OCI-LY7 (cell line): Measurements from ENCODE around the gene TMEM165. TPM values are rescaled to one million over a fixed set of nuclear protein-coding genes. Genes with fewer than 3 reads are reported as not detected.

Source experiments
- BruUV-seq: library from RNA; stranded (reverse); fragments of 400-500 nt; replicated peaks from 2 replicates; lab custom pipeline; 2021; lab: Mats Ljungman, UMichigan
- CTCF ChIA-PET: fragments of 300-600 bp; sonication (Branson Sonifier 250); formaldehyde crosslinking; loops from one replicate; lab custom pipeline; 2022; ENCODE audit warnings: antibody characterized with exemption; ENCODE audit not compliant: unreplicated experiment; lab: Charles Lee
- POLR2A ChIA-PET: fragments of 300-600 bp; sonication (Branson Sonifier 250); formaldehyde crosslinking; loops from one replicate; lab custom pipeline; 2022; ENCODE audit warnings: antibody characterized with exemption; lab: Charles Lee
- DNase-seq: peaks from one replicate; pipeline ENCODE4 v3.0.0-alpha.2; 2015; ENCODE audit warnings: low spot score
- H2AFZ ChIP-seq: fragments of 200-600 bp; sonication (generic), shearing (Covaris generic); 2 replicates; pipeline ENCODE4 v1.6.1; 2014; ENCODE audit warnings: mild to moderate bottlenecking, antibody characterized with exemption, low read length, moderate library complexity
- H3K27ac ChIP-seq: fragments of 200-600 bp; sonication (generic); 2 replicates; pipeline ENCODE4 v1.5.1; 2014; ENCODE audit warnings: mixed run types, low read depth, mild to moderate bottlenecking, moderate library complexity, low read length, inconsistent platforms; ENCODE audit not compliant: poor library complexity, severe bottlenecking
- H3K36me3 ChIP-seq: fragments of 200-600 bp; sonication (generic); 2 replicates; pipeline ENCODE4 v1.6.1; 2014; ENCODE audit warnings: mild to moderate bottlenecking, antibody characterized with exemption, low read length, moderate library complexity, mixed read lengths; ENCODE audit not compliant: insufficient read depth
- H3K4me1 ChIP-seq: fragments of 200-600 bp; sonication (generic); 2 replicates; pipeline ENCODE4 v1.5.1; 2014; ENCODE audit warnings: mild to moderate bottlenecking, low read length; ENCODE audit not compliant: insufficient read depth, poor library complexity, severe bottlenecking
- H3K4me2 ChIP-seq: fragments of 200-600 bp; sonication (generic); 2 replicates; pipeline ENCODE4 v1.6.1; 2014; ENCODE audit warnings: mild to moderate bottlenecking, low read length
- H3K4me3 ChIP-seq: fragments of 200-600 bp; sonication (generic); 2 replicates; pipeline ENCODE4 v1.5.1; 2014; ENCODE audit warnings: mild to moderate bottlenecking, low read depth, low read length; ENCODE audit not compliant: poor library complexity, severe bottlenecking
- H3K79me2 ChIP-seq: fragments of 200-600 bp; sonication (generic); 2 replicates; pipeline ENCODE4 v1.6.1; 2016; ENCODE audit warnings: low read depth, mild to moderate bottlenecking, low read length, moderate library complexity, mixed read lengths; ENCODE audit not compliant: insufficient read depth
- H3K9me2 ChIP-seq: fragments of 200-600 bp; sonication (generic); 2 replicates; pipeline ENCODE4 v1.6.1; 2016; ENCODE audit warnings: mild to moderate bottlenecking, low read length, mixed read lengths; ENCODE audit not compliant: insufficient read depth
- H3K9me3 ChIP-seq: fragments of 200-600 bp; sonication (generic); 2 replicates; pipeline ENCODE4 v1.6.1; 2014; ENCODE audit warnings: mild to moderate bottlenecking, mixed run types, low read length, mixed read lengths
- H4K20me1 ChIP-seq: fragments of 200-600 bp; sonication (generic); 2 replicates; pipeline ENCODE4 v1.6.1; 2014; ENCODE audit warnings: mild to moderate bottlenecking, antibody characterized with exemption, low read length, moderate library complexity, mixed read lengths; ENCODE audit not compliant: insufficient read depth
- EZH2phosphoT487 ChIP-seq: fragments of 200-600 bp; sonication (generic); IDR thresholded peaks from 2 replicates; pipeline ENCODE4 v1.6.1; 2018; ENCODE audit warnings: low read depth, borderline replicate concordance, mild to moderate bottlenecking, mixed run types, antibody characterized with exemption, low read length, moderate library complexity, mixed read lengths
- intact Hi-C: fragments of 100-400 bp; cut with micrococcal nuclease; formaldehyde crosslinking; loops from one replicate; pipeline ENCODE4 v1.10.0; 2022; ENCODE audit not compliant: unreplicated experiment
- total RNA-seq, 2 experiments: library from RNA; depleted of rRNA in 1 of 2; stranded (reverse); fragments of >200 nt in 1 of 2; shearing (Covaris generic) in 1 of 2; gene quantifications; 2 replicates each; pipeline ENCODE4 v1.2.3, GENCODE V29; 2014 to 2022
- TF ChIP-seq, protein P1 (sequence below): fragments of 200-600 bp; sonication (generic); conservative IDR thresholded peaks from 2 replicates; pipeline ENCODE4 v1.5.1; 2014; ENCODE audit warnings: mild to moderate bottlenecking, antibody characterized with exemption, low read length, moderate library complexity, mixed read lengths

TMEM165 gene
- total RNA-seq, 2 experiments from 2014 or later = 70.8 to 86.1 TPM

DNA sequence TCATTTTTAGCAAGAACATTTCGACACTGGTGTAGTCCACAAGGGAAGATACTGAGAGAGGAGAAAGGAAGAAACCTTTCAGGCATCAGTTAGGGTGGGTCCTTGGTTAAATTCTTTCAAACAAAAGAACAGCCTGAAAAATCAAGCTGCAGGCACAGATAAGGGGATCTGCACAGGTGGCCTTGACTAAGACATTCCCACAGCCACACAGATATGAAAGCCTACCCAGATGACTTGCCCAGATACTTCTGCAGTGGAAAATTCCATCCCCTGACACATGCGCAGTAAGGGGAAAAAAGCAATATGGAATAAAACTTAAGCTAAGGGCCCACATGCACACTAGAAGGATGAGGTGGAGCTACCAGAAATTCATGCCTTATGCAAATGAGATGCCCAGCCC is 8.9 kb upstream of the TMEM165 start:
- Histone ChIP-seq H3K4me3 (no peak overlapping the region), H2AFZ (peak overlapping the region; percentile 84; the same call in 1 of the 2 replicates), H3K4me1 (peaks cover 12% of the 10 kb centered on the region), H3K4me2 (0 out of 2 replicates have a peak overlapping the region, but pooled peaks have one; percentile 31), H3K79me2 (no peaks in the 10 kb centered on the region), H3K27ac (no peak overlapping the region), H3K9me2 (no peaks in the 10 kb centered on the region), H4K20me1 (no peaks in the 10 kb centered on the region), H3K9me3 (no peaks in the 10 kb centered on the region), H3K36me3 (no peaks in the 10 kb centered on the region)
- POLR2A ChIA-PET = interaction anchor here (1.1 to 2.0 kb wide), 4 partner anchors 8 to 28 kb away, joined by 3 to 15 read pairs (median 6); no protein-coding TSS in a partner anchor
- no peak for TF ChIP-seq EZH2phosphoT487
- TF ChIP-seq, protein P1, sequence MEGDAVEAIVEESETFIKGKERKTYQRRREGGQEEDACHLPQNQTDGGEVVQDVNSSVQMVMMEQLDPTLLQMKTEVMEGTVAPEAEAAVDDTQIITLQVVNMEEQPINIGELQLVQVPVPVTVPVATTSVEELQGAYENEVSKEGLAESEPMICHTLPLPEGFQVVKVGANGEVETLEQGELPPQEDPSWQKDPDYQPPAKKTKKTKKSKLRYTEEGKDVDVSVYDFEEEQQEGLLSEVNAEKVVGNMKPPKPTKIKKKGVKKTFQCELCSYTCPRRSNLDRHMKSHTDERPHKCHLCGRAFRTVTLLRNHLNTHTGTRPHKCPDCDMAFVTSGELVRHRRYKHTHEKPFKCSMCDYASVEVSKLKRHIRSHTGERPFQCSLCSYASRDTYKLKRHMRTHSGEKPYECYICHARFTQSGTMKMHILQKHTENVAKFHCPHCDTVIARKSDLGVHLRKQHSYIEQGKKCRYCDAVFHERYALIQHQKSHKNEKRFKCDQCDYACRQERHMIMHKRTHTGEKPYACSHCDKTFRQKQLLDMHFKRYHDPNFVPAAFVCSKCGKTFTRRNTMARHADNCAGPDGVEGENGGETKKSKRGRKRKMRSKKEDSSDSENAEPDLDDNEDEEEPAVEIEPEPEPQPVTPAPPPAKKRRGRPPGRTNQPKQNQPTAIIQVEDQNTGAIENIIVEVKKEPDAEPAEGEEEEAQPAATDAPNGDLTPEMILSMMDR = no peak
- no peak for DNase-seq
- CTCF ChIA-PET = interaction anchor here (0.6 kb wide), 1 partner anchor 58 kb away, joined by 3 read pairs; no protein-coding TSS in a partner anchor
- no TSS peak for BruUV-seq
- intact Hi-C loops = no loop called here

DNA sequence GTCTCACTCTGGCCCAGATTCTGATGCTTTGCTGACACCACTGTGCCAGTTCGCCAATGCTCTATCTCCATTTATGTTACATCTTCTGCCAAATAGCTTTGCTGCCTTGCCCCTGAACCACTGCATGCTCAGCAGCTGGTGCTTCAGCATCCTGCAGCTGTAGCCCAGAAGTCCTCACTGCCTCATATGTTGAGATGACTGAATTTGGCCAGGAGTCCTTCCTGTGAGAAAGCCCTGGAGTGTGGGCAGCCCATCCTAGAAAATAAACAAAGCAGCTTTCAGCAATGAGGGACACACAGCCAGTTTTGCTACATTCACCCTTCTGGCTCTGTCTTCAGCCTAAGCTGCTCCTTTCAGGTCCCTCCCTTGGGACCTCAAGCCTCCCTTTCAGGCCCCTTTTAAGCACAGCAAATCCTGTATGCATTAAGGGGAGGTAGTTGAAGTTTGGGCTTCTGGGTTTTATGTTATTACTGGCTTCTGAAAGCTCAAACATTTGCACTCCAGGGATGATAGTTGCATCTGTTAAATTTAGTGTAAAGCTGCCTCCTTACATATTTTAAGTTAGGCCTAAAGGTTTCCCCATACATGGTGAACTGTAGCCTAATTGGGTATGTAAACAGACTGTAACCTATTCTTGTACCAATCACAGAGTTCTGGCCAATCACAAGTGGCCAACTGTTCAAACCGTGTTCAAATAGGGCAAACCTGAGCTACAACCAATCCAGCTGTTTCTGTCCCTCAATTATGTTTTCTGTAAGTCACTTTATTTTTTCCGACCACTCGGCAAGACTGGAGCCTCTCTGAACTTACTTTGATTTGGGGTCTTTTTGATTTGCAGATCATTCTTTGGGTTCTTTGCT is 2.1 kb upstream of the TMEM165 start:
- H3K4me2 ChIP-seq = peak overlapping the region; percentile 58
- peak; percentile 71 for DNase-seq
- H3K36me3 ChIP-seq = peaks cover 23% of the 10 kb centered on the region
- no peaks in the 10 kb centered on the region for H3K9me2 ChIP-seq
- H4K20me1 ChIP-seq = peaks cover 22% of the 10 kb centered on the region
- no TSS peak for BruUV-seq
- peak overlapping the region; percentile 10 for H3K4me3 ChIP-seq
- CTCF ChIA-PET = no interaction called here
- H3K79me2 ChIP-seq = peaks cover 28% of the 10 kb centered on the region
- peak overlapping the region; percentile 59; the same call in 1 of the 2 replicates for H2AFZ ChIP-seq
- POLR2A ChIA-PET = interaction anchor here (0.5 to 3.4 kb wide), 12 partner anchors 10 to 460 kb away, joined by 3 to 25 read pairs (median 4); partner anchors contain the start of genes CLOCK and SRD5A3
- no peaks in the 10 kb centered on the region for H3K9me3 ChIP-seq
- H3K27ac ChIP-seq = peak overlapping the region; percentile 49
- intact Hi-C loops = loop anchor here (10.0 kb wide), 2 partner anchors 651 to 1041 kb away; partner anchors contain the start of genes PAICS and PPAT
- H3K4me1 ChIP-seq = peaks cover 30% of the 10 kb centered on the region
- TF ChIP-seq EZH2phosphoT487 = no peak
- TF ChIP-seq, protein P1 = no peak
